OCI-LY7 (cell line): ENCODE measurements around the gene CCDC192. TPM values are rescaled to one million over a fixed set of nuclear protein-coding genes. Genes with fewer than 3 reads are reported as not detected.

ENCODE experiments used
- BruUV-seq: library from RNA; stranded (reverse); fragments of 400-500 nt; replicated peaks from 2 replicates; lab custom pipeline; 2021; lab: Mats Ljungman, UMichigan
- CTCF ChIA-PET: fragments of 300-600 bp; sonication (Branson Sonifier 250); formaldehyde crosslinking; loops from one replicate; lab custom pipeline; 2022; ENCODE audit warnings: antibody characterized with exemption; ENCODE audit not compliant: unreplicated experiment; lab: Charles Lee
- POLR2A ChIA-PET: fragments of 300-600 bp; sonication (Branson Sonifier 250); formaldehyde crosslinking; loops from one replicate; lab custom pipeline; 2022; ENCODE audit warnings: antibody characterized with exemption; lab: Charles Lee
- DNase-seq: peaks from one replicate; pipeline ENCODE4 v3.0.0-alpha.2; 2015; ENCODE audit warnings: low spot score
- H2AFZ ChIP-seq: fragments of 200-600 bp; sonication (generic), shearing (Covaris generic); 2 replicates; pipeline ENCODE4 v1.6.1; 2014; ENCODE audit warnings: mild to moderate bottlenecking, antibody characterized with exemption, low read length, moderate library complexity
- H3K27ac ChIP-seq: fragments of 200-600 bp; sonication (generic); 2 replicates; pipeline ENCODE4 v1.5.1; 2014; ENCODE audit warnings: mixed run types, low read depth, mild to moderate bottlenecking, moderate library complexity, low read length, inconsistent platforms; ENCODE audit not compliant: poor library complexity, severe bottlenecking
- H3K36me3 ChIP-seq: fragments of 200-600 bp; sonication (generic); 2 replicates; pipeline ENCODE4 v1.6.1; 2014; ENCODE audit warnings: mild to moderate bottlenecking, antibody characterized with exemption, low read length, moderate library complexity, mixed read lengths; ENCODE audit not compliant: insufficient read depth
- H3K4me1 ChIP-seq: fragments of 200-600 bp; sonication (generic); 2 replicates; pipeline ENCODE4 v1.5.1; 2014; ENCODE audit warnings: mild to moderate bottlenecking, low read length; ENCODE audit not compliant: insufficient read depth, poor library complexity, severe bottlenecking
- H3K4me2 ChIP-seq: fragments of 200-600 bp; sonication (generic); 2 replicates; pipeline ENCODE4 v1.6.1; 2014; ENCODE audit warnings: mild to moderate bottlenecking, low read length
- H3K4me3 ChIP-seq: fragments of 200-600 bp; sonication (generic); 2 replicates; pipeline ENCODE4 v1.5.1; 2014; ENCODE audit warnings: mild to moderate bottlenecking, low read depth, low read length; ENCODE audit not compliant: poor library complexity, severe bottlenecking
- H3K79me2 ChIP-seq: fragments of 200-600 bp; sonication (generic); 2 replicates; pipeline ENCODE4 v1.6.1; 2016; ENCODE audit warnings: low read depth, mild to moderate bottlenecking, low read length, moderate library complexity, mixed read lengths; ENCODE audit not compliant: insufficient read depth
- H3K9me2 ChIP-seq: fragments of 200-600 bp; sonication (generic); 2 replicates; pipeline ENCODE4 v1.6.1; 2016; ENCODE audit warnings: mild to moderate bottlenecking, low read length, mixed read lengths; ENCODE audit not compliant: insufficient read depth
- H3K9me3 ChIP-seq: fragments of 200-600 bp; sonication (generic); 2 replicates; pipeline ENCODE4 v1.6.1; 2014; ENCODE audit warnings: mild to moderate bottlenecking, mixed run types, low read length, mixed read lengths
- H4K20me1 ChIP-seq: fragments of 200-600 bp; sonication (generic); 2 replicates; pipeline ENCODE4 v1.6.1; 2014; ENCODE audit warnings: mild to moderate bottlenecking, antibody characterized with exemption, low read length, moderate library complexity, mixed read lengths; ENCODE audit not compliant: insufficient read depth
- EZH2phosphoT487 ChIP-seq: fragments of 200-600 bp; sonication (generic); IDR thresholded peaks from 2 replicates; pipeline ENCODE4 v1.6.1; 2018; ENCODE audit warnings: low read depth, borderline replicate concordance, mild to moderate bottlenecking, mixed run types, antibody characterized with exemption, low read length, moderate library complexity, mixed read lengths
- intact Hi-C: fragments of 100-400 bp; cut with micrococcal nuclease; formaldehyde crosslinking; loops from one replicate; pipeline ENCODE4 v1.10.0; 2022; ENCODE audit not compliant: unreplicated experiment
- total RNA-seq, 2 experiments: library from RNA; depleted of rRNA in 1 of 2; stranded (reverse); fragments of >200 nt in 1 of 2; shearing (Covaris generic) in 1 of 2; gene quantifications; 2 replicates each; pipeline ENCODE4 v1.2.3, GENCODE V29; 2014 to 2022
- TF ChIP-seq, protein P1 (sequence below): fragments of 200-600 bp; sonication (generic); conservative IDR thresholded peaks from 2 replicates; pipeline ENCODE4 v1.5.1; 2014; ENCODE audit warnings: mild to moderate bottlenecking, antibody characterized with exemption, low read length, moderate library complexity, mixed read lengths

The CCDC192 gene
- total RNA-seq, 2 experiments from 2014 or later: not detected

- BruUV-seq: no TSS peak
- Histone ChIP-seq H3K4me1 (no peaks in the 10 kb centered on the region), H3K4me2 (no peak overlapping the region), H3K9me3 (no peaks in the 10 kb centered on the region), H3K9me2 (no peaks in the 10 kb centered on the region), H3K36me3 (no peaks in the 10 kb centered on the region), H3K4me3 (no peak overlapping the region), H2AFZ (no peak overlapping the region), H3K27ac (no peak overlapping the region), H4K20me1 (no peaks in the 10 kb centered on the region), H3K79me2 (no peaks in the 10 kb centered on the region)
- TF ChIP-seq EZH2phosphoT487: no peak
- TF ChIP-seq, protein P1, sequence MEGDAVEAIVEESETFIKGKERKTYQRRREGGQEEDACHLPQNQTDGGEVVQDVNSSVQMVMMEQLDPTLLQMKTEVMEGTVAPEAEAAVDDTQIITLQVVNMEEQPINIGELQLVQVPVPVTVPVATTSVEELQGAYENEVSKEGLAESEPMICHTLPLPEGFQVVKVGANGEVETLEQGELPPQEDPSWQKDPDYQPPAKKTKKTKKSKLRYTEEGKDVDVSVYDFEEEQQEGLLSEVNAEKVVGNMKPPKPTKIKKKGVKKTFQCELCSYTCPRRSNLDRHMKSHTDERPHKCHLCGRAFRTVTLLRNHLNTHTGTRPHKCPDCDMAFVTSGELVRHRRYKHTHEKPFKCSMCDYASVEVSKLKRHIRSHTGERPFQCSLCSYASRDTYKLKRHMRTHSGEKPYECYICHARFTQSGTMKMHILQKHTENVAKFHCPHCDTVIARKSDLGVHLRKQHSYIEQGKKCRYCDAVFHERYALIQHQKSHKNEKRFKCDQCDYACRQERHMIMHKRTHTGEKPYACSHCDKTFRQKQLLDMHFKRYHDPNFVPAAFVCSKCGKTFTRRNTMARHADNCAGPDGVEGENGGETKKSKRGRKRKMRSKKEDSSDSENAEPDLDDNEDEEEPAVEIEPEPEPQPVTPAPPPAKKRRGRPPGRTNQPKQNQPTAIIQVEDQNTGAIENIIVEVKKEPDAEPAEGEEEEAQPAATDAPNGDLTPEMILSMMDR: no peak
- intact Hi-C loops: no loop called here
- POLR2A ChIA-PET: interaction anchor here (1.2 kb wide), 1 partner anchor 183 kb away, joined by 3 read pairs; no protein-coding TSS in a partner anchor
- no peak for DNase-seq
- CTCF ChIA-PET: no interaction called here
Measured at GRCh38 chr5:127938746-127939145, 235.6 kb downstream of the CCDC192 start.

- intact Hi-C loops: no loop called here
- no peak overlapping the region for H3K27ac ChIP-seq
- H3K4me3 ChIP-seq: no peak overlapping the region
- no peaks in the 10 kb centered on the region for H3K79me2 ChIP-seq
- TF ChIP-seq, protein P1: no peak
- TF ChIP-seq EZH2phosphoT487: no peak
- no peaks in the 10 kb centered on the region for H3K9me3 ChIP-seq
- BruUV-seq: no TSS peak
- no peaks in the 10 kb centered on the region for H4K20me1 ChIP-seq
- H3K4me1 ChIP-seq: no peaks in the 10 kb centered on the region
- H3K4me2 ChIP-seq: no peak overlapping the region
- no peak for DNase-seq
- H3K36me3 ChIP-seq: no peaks in the 10 kb centered on the region
- ChIA-PET POLR2A (no interaction called here), CTCF (no interaction called here)
- H3K9me2 ChIP-seq: no peaks in the 10 kb centered on the region
- no peak overlapping the region for H2AFZ ChIP-seq
Measured at GRCh38 chr5:127940854-127941253, 237.7 kb downstream of the CCDC192 start.

DNA sequence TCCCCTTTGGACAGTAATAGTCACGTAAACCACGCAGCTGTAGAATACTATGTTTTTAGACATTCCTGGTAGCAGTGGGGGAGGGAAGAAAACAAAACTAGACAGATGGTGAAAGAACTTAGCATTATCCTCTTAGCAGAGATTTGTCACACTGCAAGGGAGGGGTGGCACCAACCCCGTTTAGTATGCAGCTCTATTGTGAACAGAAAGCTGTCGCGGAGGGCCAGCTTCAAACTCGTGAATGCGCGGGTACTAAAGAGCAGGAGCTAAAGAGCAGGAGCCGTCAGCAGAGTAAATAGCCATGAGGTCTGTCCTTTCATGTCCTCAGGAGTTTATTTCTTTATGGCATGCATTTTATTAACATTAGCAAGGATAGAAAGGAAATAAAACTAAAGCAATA is 238.5 kb downstream of the CCDC192 start:
- POLR2A ChIA-PET: interaction anchor here (0.5 to 0.6 kb wide), 2 partner anchors 26 to 79 kb away, joined by 3 to 4 read pairs; no protein-coding TSS in a partner anchor
- intact Hi-C loops: no loop called here

More for the DNA sequence above, 238.5 kb downstream of the CCDC192 start:
- no TSS peak for BruUV-seq
- no peaks in the 10 kb centered on the region for H4K20me1 ChIP-seq
- no peaks in the 10 kb centered on the region for H3K9me2 ChIP-seq
- H3K4me1 ChIP-seq: no peaks in the 10 kb centered on the region
- no peaks in the 10 kb centered on the region for H3K36me3 ChIP-seq
- no peaks in the 10 kb centered on the region for H3K9me3 ChIP-seq
- no peak overlapping the region for H2AFZ ChIP-seq
- no peak overlapping the region for H3K4me3 ChIP-seq
- no peak for TF ChIP-seq EZH2phosphoT487
- TF ChIP-seq, protein P1: no peak
- H3K79me2 ChIP-seq: no peaks in the 10 kb centered on the region
- CTCF ChIA-PET: no interaction called here
- no peak for DNase-seq
- H3K4me2 ChIP-seq: no peak overlapping the region
- no peak overlapping the region for H3K27ac ChIP-seq
